Measurements from ENCODE around the gene TCF4. TPM values are rescaled to one million over a fixed set of nuclear protein-coding genes. Genes with fewer than 3 reads are reported as not detected.
A peak's percentile ranks its signal among the peaks of the same experiment; 100 is the strongest.

The TCF4 gene
- total RNA-seq, 1 donor, result 84.6 TPM

DNA sequence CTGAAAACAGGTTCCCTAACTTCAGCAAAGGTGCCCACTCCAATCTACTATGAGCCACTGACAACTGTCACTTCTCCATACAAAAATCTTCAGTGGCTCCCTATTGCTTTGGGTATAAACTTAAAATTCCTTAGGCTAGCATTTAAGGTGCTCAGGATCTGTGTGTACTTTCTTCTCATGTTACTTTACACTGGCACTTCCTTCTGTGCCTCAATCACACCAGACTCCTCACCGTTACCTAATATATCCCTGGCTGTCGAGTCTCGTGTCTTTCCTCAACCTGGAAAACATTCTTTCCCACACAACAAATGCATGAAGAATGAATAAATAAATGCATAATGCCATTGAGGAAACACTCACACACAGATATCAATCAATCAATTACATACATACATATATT lies 101.1 kb downstream of the TCF4 start:
- TF ChIP-seq CTCF (IDR thresholded peaks at IDR 0.05; ENCODE audit: insufficient read depth, low read depth, low read length), result no peak
- no peak for DNase-seq (ENCODE audit: low read depth)
- no peak overlapping the region for H3K4me3 ChIP-seq (ENCODE audit: low read depth, low read length)

DNA sequence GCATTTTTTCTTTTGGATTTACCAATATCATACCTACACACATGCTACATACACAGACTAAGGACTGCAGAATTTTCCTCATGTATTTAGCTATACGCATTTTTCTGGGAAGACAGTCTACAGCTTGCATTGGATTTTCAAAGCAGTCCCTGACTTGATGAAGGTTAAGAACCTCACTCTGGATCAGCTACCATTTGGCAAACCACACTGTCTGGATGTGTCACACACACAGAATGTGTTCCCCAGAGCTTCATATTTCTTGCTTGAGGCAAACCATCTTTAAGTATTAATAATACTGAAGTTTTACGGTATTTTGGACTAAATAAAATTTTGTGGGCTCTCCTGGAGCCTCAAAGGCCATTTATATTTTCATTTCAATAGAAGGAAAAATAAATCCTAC lies 102.3 kb downstream of the TCF4 start:
- TF ChIP-seq CTCF (IDR thresholded peaks at IDR 0.05; ENCODE audit: insufficient read depth, low read depth, low read length), result no peak
- no peak for DNase-seq (ENCODE audit: low read depth)
- H3K4me3 ChIP-seq (ENCODE audit: low read depth, low read length), result no peak overlapping the region

DNA sequence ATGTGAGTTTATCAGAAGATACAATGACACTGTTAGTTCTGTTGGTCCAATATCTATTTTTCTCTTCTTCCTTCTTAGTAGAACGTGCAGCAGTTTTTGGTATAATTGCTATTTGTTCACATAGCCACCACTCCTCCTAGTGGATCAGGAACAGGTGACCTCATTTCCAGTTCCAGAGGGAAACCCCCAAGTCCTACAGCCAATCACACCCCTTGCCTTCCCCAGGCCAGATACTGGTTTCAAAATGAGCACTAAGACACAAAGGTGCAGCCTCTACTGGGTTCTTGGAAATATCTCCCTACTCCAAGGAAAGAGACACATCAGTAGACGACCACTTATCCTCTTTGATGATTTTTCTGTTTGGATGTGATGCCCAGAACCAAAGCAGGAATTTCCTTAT lies 103.2 kb downstream of the TCF4 start:
- DNase-seq (ENCODE audit: low read depth), result no peak
- TF ChIP-seq CTCF (IDR thresholded peaks at IDR 0.05; ENCODE audit: insufficient read depth, low read depth, low read length), result no peak
- H3K4me3 ChIP-seq (ENCODE audit: low read depth, low read length), result no peak overlapping the region

DNA sequence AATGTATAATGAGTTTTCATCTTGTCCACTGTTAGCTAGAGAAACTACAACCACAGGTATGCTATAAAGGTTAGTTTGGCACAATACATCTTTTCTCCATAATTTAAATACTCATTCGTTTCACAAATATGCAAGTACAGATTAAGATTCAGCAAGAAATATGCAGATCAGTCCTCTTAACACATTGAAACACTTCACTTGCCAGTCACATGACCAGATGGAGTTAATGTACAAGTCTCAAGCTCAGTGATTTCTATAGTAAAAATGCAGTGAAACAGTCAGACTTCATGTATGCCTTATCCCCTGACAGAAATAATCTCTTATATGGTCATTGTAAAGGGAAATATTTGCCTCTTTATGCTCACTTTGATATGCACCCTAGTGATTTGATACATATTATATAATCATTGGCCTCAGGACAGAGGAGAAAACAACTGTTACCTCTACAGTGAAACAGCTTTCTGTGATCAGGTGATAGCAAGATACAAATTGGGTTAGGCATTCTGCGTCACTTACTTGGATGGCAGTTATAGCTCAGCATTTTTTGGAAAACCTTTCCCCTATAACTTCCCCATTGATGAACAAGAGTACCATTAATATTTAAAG lies 104.6 kb downstream of the TCF4 start:
- TF ChIP-seq CTCF (IDR thresholded peaks at IDR 0.05; ENCODE audit: insufficient read depth, low read depth, low read length), result no peak
- DNase-seq (ENCODE audit: low read depth), result no peak
- H3K4me3 ChIP-seq (ENCODE audit: low read depth, low read length), result no peak overlapping the region

DNA sequence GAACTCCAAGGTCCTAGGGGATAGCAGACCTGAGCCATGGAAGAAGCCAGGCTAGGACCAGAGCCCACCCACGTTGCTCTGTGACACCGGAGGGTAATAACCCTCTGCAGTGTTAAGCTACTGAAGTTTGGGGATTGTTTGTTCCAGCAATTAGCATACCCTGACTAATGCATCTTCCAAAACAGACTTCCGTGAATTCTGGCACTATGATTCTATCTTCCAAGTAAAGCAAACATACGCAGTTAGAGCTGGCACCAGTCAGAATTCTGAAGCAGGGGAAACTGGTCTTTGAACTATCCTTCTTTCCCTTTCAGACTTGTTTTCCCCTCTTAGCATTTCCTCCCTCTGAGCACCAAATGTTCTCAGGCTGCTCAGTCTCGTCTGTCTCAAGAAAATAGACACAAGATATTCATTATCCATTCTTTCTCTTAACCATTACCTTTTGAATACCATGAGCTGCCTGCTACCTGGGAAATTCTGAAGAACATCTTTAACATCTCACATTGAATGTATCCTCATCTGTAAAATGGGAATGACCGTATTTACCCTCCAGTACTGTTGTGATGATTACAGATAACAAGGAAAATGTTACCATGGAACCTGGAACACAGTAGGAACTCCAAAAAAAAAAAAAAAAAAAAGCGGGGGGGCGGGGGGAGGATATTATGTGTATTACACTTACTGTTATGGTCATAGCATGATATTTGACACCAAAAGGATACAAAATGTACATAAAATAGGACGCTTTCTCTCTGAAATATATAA lies 108.2 kb downstream of the TCF4 start:
- DNase-seq (ENCODE audit: low read depth), result no peak
- H3K4me3 ChIP-seq (ENCODE audit: low read depth, low read length), result no peak overlapping the region
- TF ChIP-seq CTCF (IDR thresholded peaks at IDR 0.05; ENCODE audit: insufficient read depth, low read depth, low read length), result no peak

- peak; percentile 62 for DNase-seq (ENCODE audit: low read depth)
- peak overlapping the region; percentile 62 for H3K4me3 ChIP-seq (ENCODE audit: low read depth, low read length)
- TF ChIP-seq CTCF (IDR thresholded peaks at IDR 0.05; ENCODE audit: insufficient read depth, low read depth, low read length), result no peak
Measured at GRCh38 chr18:55477860-55478581, 110.0 kb downstream of the TCF4 start.
